Erythroblast (primary cell): Measurements from ENCODE around the gene ARHGAP24.
"Not testable (repeated sequence)": the region's sequence is repeated elsewhere in the genome, so short reads cannot be mapped to it uniquely, and the experiment has no call there.

Experiments used
- DNase-seq, 2 experiments: peaks; one replicate each; lab custom pipeline; 2025; lab: John Stamatoyannopoulos, UW
- GATA1 ChIP-seq: IDR thresholded peaks from 2 replicates; pipeline ENCODE4 v1.6.1; 2011; ENCODE audit warnings: low read depth, mild to moderate bottlenecking, control low read depth, low read length, moderate library complexity
- POLR2A ChIP-seq: IDR thresholded peaks from 2 replicates; pipeline ENCODE4 v1.6.1; 2011; ENCODE audit warnings: mild to moderate bottlenecking, low read length

ARHGAP24 gene

DNA sequence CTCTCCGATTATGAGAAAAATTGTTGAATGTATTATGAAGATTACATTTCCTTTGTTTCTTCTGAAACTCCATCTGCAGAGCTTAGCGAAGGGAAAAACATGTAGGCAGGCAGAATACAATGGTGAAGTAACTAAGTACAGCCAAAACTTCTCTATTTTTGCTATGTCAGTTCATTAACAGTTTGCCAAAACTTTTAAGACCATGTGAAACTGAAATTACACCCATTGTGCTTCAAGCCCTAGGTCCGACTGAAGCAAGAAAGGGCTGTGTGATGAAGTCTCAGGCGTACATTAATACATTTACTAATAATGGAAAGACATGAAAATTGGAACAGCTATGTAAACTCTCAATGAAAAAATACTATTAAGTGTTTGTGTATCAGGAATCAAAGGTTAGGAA is 486.9 kb downstream of the ARHGAP24 start:
- DNase-seq = no peak
- TF ChIP-seq GATA1 = no peak
- no peak for TF ChIP-seq POLR2A

DNA sequence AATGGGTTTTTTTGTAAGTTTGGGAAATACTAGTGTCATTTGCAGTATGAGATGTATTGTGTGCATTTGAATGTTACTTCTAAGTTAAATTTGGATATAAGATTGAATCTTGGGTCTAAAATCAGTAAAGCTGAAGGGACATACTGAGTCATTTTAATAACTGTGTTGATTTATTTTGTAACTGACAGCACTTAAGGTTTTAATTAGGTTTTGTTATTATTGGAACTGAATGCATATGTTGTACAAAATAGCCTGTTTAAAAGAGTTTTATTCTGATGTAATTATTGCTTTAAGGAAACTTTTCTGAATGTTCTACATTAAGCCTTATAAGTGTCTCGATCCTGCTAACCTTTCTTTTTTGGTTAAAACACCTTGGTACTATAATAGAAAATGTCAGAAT is 488.3 kb downstream of the ARHGAP24 start:
- no peak for TF ChIP-seq POLR2A
- TF ChIP-seq GATA1 = no peak
- DNase-seq = no peak

DNA sequence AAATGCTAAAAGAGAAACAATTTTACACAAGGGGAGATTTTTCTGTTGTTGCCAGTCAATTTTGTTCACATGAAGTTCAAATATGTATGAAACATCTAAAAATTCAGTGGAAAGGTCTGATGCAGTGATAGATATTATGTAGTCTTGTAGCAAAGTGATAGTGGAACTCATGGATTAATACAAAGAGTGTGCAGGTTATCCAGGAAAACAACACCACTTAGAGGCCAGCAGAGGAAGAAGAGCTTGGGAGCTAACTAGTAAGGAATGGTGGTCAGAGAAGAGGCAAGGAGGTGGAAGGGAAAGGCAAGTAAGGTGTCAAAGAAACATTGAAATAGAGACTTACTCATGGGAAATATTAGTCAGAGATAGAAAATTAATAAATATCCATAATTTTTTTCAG is 489.3 kb downstream of the ARHGAP24 start:
- TF ChIP-seq GATA1 (no peak), POLR2A (no peak)
- no peak for DNase-seq

DNA sequence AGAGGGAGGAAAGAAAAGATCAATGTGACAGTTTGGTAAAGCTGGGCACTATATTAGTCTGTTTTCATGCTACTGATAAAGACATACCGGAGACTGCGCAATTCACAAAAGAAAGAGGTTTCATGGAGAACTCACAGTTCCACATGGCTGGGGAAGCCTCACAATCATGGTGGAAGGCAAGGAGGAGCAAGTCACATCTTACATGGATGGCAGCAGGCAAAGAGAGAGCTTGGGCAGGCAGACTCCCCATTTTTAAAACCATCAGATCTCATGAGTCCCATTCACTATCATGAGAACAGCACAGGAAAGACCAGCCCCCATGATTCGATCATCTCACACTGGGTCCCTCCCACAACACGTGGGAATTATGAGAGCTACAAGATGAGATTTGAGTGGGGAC is 490.1 kb downstream of the ARHGAP24 start:
- not testable (repeated sequence) for DNase-seq

DNA sequence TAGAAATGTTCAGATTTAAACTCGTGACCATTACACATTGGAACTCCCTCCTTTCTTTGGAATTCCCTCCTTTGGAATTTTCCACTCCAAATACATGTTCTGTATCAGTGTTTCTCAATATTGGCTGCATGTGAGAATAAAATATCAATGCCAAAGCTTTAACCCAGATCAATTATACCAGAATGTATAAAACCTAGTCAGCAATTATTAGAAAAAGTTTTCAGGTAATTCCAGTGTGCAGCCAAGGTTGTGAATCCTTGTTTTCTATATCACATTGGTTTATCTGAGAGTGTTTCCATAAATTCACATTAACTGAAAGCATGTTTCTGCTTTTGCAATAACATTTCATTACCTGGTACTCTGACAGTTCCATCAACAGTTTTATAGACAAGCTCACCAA is 490.6 kb downstream of the ARHGAP24 start:
- TF ChIP-seq POLR2A = no peak
- TF ChIP-seq GATA1 = no peak
- DNase-seq = no peak

DNA sequence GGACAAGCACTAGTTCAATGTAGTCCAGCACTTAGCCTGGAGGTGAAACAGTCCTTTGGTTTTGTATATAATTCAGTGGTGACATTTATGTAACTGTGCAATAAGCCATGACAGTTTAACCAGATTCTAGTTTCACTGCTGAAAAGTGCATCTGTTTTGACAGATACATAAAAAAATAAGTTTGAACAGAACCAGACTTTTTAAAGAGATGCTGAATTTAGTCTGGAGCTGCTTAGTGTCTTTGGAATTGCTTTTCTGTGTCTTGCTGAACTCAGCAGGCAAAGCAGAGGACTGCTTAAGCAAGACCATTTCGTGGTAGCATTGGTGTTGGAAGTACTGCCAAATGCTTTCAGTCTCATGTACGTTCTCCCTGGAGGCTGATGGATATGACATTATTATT is 491.4 kb downstream of the ARHGAP24 start:
- no peak for TF ChIP-seq POLR2A
- DNase-seq = no peak

DNA sequence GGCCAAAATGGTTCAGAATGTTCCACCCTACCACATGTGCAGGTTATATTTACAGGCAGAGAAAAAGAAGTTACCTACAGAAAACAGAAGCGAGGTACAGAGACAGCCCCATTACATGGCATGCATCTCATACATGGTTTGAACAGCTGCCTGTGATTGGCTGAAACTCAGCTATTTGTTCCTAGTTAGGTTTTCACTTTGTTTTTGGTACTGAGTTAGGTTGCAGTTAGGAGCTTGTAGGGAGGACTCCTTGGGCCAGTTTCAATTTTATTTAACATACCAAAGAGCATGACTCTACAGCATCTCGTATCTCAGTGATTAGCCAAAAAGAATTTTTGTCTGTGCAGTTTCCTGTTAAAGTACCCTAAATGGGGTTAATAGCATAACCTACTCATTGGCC is 492.9 kb downstream of the ARHGAP24 start:
- TF ChIP-seq POLR2A (no peak), GATA1 (no peak)
- DNase-seq = no peak

DNA sequence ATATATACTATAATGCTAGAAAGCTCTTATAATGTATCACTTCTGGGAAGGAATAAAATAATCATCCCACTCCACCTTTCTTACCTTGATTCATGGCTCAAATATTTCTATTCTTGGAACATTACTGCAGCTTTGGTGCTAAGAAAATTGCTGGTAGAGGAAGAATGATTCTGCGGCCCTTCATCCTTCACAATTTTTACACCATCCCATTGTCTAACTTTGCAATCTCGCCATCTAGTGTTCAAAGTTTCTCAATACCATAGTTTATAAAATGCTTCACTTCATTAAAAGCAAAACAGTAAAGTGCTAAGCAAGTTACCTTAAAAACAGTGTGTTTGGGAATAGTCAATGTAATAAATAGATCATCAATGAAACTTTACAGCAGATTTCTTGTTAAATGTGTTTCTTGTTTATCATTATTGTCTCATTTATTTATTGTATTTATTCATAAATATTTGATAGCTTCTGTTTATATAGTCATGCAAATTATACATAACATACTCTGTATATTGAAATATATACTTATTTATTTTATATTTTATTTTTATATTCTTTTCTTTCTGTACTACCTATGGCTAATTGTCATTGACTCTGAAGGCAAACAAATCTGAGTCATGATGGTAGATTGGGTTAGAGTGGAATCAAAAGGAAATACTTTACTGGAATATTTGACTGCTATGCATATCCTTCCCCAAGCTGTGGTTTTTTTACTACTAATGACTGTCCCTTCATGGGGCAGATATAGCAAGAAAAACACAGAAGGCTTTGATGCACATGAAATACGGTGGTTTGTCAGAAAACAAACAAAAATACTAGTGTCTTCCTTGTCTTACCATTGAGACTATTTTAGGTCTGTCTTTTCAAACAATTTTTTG is 494.2 kb downstream of the ARHGAP24 start:
- peak in 1 of 2 experiments; percentile 23 for DNase-seq
- TF ChIP-seq POLR2A = no peak
- no peak for TF ChIP-seq GATA1

DNA sequence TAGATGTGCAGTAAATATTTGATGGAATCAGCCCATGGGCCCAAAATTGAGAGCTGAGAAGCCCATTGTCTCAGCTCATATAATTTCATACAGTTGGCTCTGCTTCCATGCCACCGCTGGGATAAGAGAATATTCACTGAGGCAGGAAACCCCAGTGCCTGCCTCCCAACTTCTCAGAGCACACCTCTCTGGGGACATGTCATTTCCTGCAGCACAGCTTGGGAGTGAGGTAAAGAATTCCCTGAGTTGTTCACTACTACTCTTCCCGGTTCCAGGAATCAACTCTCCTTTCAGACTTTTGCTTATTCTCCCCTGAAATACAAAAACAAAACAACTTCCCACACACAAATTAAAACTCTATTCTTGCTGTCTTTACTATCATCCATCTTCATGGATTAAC is 495.6 kb downstream of the ARHGAP24 start:
- TF ChIP-seq GATA1 = no peak
- TF ChIP-seq POLR2A = no peak
- no peak for DNase-seq

DNA sequence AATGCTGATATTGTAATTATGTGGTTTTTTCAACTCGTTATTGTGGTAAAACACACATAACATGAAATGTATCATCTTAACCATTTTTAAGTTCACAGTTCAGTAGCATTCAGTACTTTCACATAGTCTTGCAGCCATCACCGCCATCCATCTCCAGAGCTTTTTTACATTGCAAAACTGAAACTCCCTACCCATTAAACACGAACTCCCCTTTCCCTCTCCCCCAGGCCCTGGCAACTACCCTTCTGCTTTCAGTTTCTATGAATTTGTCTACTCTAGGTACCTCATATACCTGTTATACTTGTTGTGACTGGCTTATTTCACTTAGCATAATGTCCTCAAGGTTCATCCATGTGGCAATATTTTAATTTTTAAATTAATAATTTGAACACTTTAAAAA is 504.3 kb downstream of the ARHGAP24 start:
- no peak for DNase-seq
- TF ChIP-seq GATA1 (no peak), POLR2A (no peak)

DNA sequence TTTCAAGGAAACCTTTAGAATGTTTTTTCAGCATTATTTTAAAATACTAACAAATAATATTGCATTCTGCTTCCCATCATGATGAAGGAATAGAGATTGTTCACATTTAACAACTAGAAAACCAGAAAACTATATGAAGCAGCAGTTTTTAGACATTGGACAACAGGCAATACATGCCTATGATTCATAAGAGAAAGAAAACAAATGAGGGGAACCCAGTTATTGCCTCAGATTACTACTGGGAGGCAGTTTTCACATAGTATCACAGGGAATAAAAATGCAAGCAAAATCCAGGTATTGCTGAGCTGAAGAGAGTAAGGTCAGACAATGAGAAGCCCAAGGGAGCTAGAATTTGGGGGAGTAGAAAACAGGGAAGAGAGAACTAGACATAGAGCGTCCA is 511.3 kb downstream of the ARHGAP24 start:
- DNase-seq = no peak
- no peak for TF ChIP-seq GATA1
- no peak for TF ChIP-seq POLR2A

DNA sequence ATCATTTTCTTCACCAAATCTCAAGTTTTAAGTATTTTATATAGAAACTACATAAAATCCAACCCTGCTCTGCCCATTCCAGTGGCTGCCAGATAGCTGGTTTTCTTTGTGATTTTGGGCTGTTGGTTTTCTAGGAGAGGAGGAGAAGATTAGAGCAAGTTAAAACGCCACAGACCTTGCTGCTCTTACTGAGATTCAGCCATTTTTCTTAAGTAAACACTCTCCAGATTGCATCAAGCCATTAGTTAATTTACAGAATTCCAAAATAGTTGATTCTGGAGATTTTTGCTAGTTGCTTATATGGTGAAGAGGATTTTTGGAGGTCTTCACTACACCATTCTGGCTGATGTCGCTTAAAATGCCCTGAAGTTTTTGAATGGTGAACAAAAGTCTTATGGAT is 518.7 kb downstream of the ARHGAP24 start:
- no peak for DNase-seq
- TF ChIP-seq POLR2A = no peak
- no peak for TF ChIP-seq GATA1

DNA sequence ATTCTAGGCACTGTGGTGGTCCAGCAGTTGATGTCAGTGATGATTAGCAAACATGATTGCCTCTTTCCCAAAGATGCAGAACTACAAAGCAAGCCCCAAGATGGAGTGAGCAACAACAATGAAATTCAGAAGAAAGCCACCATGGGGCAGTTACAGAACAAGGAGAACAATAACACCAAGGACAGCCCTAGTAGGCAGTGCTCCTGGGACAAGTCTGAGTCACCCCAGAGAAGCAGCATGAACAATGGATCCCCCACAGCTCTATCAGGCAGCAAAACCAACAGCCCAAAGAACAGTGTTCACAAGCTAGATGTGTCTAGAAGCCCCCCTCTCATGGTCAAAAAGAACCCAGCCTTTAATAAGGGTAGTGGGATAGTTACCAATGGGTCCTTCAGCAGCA is 519.6 kb downstream of the ARHGAP24 start:
- TF ChIP-seq POLR2A = no peak
- TF ChIP-seq GATA1 = no peak
- DNase-seq = no peak

DNA sequence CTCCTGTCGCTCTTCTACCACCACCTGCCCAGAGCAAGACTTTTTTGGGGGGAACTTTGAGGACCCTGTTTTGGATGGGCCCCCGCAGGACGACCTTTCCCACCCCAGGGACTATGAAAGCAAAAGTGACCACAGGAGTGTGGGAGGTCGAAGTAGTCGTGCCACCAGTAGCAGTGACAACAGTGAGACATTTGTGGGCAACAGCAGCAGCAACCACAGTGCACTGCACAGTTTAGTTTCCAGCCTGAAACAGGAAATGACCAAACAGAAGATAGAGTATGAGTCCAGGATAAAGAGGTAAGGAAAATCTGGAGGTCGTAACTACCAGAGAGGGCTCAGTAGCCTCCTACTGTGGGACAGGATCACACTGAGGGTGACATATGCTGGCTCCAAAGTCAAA is 520.4 kb downstream of the ARHGAP24 start:
- no peak for DNase-seq
- TF ChIP-seq POLR2A = no peak
- TF ChIP-seq GATA1 = no peak

DNA sequence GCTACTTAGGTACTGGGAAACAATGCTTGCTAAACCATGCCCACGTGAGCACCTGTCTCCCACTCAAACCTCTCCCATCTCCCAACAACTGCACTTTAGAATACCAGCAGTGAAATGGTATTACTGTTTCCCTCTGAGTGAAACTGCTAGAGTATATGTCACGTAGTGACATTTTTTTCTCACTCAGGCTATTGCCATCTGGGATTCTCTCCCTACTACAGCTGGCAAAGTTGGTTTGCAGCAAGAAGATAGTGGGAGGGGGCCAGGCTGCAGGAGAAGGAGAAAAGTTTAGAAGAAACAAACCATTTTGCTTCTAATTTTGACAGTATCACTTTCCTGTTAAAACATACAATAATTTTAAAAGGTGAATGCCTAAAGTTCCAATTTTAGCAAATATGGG is 526.6 kb downstream of the ARHGAP24 start:
- TF ChIP-seq GATA1 (no peak), POLR2A (no peak)
- DNase-seq = no peak

DNA sequence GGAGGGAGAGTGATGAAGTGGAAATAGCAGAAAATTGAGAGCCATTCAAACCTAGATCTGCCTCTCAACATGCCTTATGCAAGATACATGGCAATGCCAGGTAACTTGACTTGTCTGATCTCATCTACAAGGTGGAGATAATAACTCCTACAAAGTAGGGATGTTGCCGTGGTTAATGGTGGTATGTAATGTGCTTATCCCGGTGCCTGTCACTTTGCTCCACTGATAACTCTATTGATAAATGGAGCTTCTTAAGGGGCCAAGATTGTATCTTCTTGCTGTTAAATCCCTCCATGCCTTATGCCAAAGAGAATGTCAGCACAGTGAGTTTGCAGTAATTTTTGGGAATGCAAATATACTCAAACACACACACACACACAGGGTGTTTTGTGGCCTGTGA is 529.1 kb downstream of the ARHGAP24 start:
- TF ChIP-seq POLR2A = no peak
- TF ChIP-seq GATA1 = no peak
- no peak for DNase-seq
